Left hindlimb (tissue), 1 donor: ENCODE results near the gene GNPDA1.
A peak's percentile ranks its signal among the peaks of the same experiment; 100 is the strongest.

ENCODE experiments used
- DNase-seq: peaks from one replicate; pipeline ENCODE4 v3.0.0-alpha.2; 2018

The GNPDA1 gene

GRCh38 chr5:142020122-142020659, 7.4 kb upstream of the GNPDA1 start:
- DNase-seq: no peak

GRCh38 chr5:142017832-142018427, 5.1 kb upstream of the GNPDA1 start:
- no peak for DNase-seq

GRCh38 chr5:142016556-142016955, 3.7 kb upstream of the GNPDA1 start:
- DNase-seq: no peak

- DNase-seq: no peak
These were observed 3.1 kb upstream of the GNPDA1 start for GRCh38 chr5:142015781-142016533.

- no peak for DNase-seq
These were observed 2.2 kb upstream of the GNPDA1 start for GRCh38 chr5:142014911-142015584.

- peak; percentile 37 for DNase-seq
These were observed 1.1 kb upstream of the GNPDA1 start for GRCh38 chr5:142013734-142014521.

- peak; percentile 37 for DNase-seq
These were observed 541 bp downstream of the GNPDA1 start for GRCh38 chr5:142012186-142012785.

- DNase-seq: no peak
These were observed 1.1 kb downstream of the GNPDA1 start for GRCh38 chr5:142011572-142012185.

- DNase-seq: no peak
These were observed 2.9 kb downstream of the GNPDA1 start for GRCh38 chr5:142009886-142010285.

- DNase-seq: no peak
These were observed 4.0 kb downstream of the GNPDA1 start for GRCh38 chr5:142008813-142009212.

- DNase-seq: no peak
These were observed 5.6 kb downstream of the GNPDA1 start for GRCh38 chr5:142007237-142007544.

- DNase-seq: no peak
These were observed 6.2 kb downstream of the GNPDA1 start for GRCh38 chr5:142006363-142007236.

- DNase-seq: no peak
These were observed 9.5 kb downstream of the GNPDA1 start for GRCh38 chr5:142003266-142003800.

- no peak for DNase-seq
These were observed 11.9 kb downstream of the GNPDA1 start for GRCh38 chr5:142000704-142001484.

GRCh38 chr5:142000173-142000572, 12.7 kb downstream of the GNPDA1 start:
- no peak for DNase-seq

GRCh38 chr5:141997358-141997960, 15.4 kb downstream of the GNPDA1 start:
- DNase-seq: no peak

- DNase-seq: no peak
These were observed 17.2 kb downstream of the GNPDA1 start for GRCh38 chr5:141995656-141996055.

GRCh38 chr5:141994511-141995136, 18.2 kb downstream of the GNPDA1 start:
- no peak for DNase-seq

- DNase-seq: peak; percentile 67
These were observed 20.4 kb downstream of the GNPDA1 start for GRCh38 chr5:141992349-141992963.
